HG03097 (cell line): Measurements from ENCODE around the gene NT5M.

Experiments
- ATAC-seq: cut with Tn5 transposase; IDR thresholded peaks from one replicate; pipeline ENCODE4 v1.9.1; 2021; ENCODE audit not compliant: unreplicated experiment, low FRiP score

Gene NT5M

DNA sequence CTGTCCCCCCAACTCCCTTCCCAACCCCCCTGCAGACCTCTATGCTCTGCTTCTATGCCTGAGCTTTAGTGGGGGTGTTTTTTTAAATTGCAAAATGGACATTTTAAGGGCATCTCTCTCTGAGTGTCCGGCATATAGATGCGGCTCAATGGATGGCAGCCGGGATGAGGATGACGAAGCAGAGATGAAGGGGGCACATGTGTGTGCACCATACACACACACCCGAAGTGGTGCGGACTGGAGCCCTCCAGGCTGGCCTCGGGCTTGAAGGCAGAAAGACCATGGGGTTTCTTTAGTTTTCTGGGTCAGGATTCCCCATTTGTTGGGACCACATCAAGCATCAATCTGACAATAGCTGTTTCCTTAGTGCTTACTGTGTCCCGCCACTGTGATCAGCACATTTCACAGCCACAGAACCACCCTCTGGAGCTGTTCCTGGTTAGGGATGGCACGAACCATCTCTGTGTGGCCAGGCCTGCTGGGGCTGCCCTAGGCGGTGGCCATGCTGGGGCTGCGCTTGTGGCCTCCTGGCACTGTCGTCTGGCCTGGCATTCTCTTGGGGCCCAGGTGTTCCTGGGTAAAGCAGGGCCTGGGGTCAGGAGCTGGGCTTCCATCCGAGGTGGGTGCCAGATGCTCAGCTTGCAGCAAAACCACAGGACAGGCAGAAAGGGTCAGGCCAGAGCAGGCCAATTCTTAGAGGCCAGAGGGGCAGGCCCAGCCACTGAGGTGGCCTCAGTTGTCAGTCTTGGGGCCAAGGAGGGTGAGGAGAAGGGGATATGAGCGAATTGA lies 49.9 kb downstream of the NT5M start:
- ATAC-seq, result no peak

DNA sequence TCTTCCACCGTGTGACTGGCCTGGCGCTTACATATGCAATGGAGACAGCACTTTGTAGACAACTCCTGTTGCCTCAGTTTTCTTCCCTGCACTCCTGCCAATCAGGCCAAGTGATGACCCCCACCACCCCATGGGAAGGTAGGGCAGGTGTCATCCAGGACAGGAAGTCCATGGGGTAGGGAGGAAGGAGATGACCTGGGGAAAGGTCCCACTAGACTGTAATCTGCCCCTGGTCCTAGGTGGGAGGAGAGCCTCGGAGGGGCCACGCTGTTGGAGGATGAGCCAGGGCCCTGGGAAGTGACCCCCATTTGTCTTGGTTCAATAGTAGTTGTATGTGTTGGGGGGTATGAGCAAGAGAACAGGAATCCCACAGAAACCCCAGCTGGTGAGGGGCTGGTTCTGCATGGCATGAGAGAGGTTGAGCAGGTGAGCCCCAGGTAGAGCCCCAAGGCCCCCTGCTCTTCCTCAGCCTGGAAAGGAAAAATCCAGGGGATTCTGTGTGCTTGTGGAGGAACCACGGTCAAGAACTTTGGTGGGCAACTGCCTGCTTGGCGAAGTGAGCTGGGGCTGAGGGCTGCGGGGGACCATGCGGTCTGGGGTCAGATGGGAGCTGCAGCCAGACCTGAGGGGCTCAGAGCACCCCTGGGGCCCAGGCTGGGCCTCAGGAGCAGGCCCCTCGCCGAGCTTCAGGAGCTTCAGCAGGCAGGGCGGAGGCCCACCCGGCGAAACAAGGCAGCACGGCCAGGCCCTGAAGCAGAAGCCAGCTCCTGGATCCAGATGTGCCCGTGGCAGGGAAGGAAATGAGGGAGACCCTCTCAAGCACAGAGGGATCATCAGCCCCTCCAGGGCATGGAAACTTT lies 50.7 kb downstream of the NT5M start:
- no peak for ATAC-seq

DNA sequence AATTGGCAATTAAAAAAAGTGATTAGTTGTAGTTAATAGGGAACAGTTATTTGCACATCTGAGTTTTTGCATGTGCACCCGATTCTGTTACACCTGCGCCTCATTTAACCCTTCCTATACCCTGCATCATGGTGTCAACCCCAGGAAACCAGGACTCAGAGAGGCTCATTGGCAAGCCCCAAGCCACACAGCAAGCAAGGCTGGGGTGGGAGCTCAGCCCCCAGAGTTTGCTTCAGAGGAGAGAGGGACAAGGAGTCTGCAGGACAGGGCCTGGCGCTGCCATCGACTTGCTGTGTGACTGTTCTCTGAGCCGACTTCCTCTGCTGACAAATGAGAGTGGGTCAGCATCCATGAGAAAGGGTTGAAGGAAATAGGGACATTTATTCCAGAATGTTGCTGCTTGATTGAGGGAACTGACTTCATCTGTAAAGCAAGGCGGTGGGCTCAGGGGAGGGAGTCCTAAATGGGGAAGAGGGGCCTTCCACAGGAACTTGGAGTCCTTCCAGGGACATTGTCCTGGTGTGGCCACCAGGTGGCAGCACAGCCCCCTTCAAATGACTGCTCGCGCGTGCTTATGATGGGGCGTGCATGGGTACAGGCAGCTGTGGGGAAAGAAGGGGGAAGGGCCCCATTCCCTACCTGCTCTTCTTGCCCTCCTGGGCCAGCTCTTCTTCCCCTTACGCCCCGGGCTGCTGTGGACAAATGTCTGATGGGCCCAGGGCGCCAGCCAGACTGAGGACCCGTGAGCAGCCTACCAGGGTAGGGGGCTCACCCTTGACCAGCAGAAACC lies 51.6 kb downstream of the NT5M start:
- ATAC-seq, result no peak

DNA sequence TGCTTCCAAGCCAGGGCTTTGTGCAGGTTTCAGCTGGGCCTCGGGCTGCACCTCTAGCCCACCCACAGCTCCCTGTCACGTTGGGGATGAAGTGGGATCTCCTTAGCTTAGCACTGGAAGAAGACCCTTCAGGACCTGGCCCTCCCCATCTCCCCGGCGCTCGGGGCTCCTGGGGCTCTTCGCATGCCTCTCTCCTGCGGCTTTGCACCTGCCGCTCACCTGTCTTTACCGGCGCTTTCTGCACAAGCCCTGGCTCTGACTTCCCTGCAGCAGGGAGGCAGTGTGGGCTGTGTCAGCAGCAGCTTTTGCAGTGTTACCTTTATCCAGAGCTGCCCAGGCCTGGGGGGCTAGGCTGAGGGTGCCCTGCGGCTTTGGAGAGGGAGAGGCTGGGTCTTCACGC lies 52.3 kb downstream of the NT5M start:
- no peak for ATAC-seq

DNA sequence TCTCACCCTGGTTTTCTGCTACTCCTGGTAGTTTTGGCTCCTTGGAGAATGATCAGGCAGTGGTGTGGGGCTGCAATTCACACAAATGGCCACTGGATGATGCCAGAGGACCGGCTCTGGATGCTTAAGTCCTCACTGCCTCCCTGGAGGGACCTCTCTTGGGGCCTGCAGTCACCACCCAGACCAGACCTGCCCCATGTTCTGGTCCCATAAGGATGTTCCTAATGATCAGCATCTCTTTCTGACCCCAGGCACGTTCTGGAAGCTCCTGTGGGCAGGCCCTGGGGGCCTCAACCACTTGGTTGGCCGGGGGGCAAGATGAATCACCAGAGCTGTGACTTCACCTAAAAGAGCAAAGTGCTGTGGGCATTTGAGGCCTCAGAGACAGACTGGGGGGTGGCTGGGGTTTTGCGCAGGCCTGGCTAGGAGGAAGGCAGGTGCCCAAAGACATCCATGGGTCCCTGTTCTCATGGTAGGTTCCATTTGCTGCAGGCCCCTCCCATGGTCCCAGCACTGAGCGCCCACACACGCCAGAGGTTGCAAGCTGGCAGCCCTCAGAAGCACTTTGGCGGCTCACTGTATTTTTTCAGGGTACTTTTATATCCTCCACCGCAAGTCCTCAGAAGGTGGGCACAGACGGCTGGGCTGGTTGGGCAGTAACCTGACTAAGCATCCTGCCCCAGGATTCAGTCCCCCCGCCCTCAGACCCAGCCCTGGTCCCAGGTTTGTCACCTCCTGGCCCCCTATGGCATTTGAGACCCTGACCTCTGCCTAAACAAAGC lies 53.2 kb downstream of the NT5M start:
- no peak for ATAC-seq

DNA sequence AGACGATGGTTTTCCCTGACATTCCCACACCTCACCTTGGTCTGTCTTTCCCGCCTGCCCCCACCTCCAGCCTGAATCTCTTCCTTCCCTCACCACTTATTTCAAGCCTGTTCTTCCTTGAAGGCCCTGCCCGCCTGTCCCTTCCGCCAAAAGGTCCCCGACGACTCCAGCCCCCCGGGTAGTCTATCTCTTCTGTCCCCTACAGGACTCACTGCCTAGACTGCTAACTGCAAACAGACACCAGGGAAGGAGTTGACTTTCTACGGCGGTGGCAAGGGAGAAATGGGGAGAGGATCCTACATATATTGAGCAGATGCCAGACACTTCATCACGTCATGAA lies 53.7 kb downstream of the NT5M start:
- no peak for ATAC-seq

- ATAC-seq, result no peak
These were observed 55.0 kb downstream of the NT5M start for GRCh38 chr17:17358060-17358751.

- no peak for ATAC-seq
These were observed 55.7 kb downstream of the NT5M start for GRCh38 chr17:17358866-17359265.

DNA sequence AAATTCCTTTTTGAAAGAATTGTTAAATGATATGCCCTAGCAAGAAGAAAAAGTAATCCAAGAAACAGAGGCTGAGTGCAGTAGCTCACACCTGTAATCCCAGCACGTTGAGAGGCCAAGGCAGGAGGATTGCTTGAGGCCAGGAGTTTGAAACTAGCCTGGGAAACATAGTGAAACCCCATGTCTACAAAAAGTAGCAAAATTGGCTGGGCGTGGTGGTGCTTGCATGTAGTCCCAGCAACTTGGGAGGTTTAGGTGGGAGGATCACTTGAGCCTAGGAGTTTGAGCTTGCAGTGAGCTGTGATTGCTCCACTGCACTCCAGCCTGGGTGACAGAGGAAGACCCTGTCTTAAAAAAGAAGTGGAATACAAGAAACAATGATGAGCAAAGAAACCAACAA lies 56.1 kb downstream of the NT5M start:
- no peak for ATAC-seq

GRCh38 chr17:17360087-17360730 lies 57.0 kb downstream of the NT5M start:
- ATAC-seq, result no peak

DNA sequence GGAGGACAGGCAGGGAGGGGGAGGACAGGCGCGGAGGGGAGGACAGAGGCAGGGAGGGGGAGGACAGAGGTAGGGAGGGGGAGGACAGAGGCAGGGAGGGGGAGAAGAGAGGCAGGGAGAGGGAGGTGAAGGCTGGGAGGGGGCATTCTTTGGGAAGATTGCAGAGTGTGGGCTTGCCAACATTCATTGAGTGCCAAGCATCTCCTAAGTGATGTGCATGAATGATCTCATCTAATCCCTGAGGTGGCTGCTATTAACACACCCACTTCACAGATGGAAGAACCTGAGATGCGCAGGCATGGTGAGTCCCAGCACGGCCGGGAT lies 58.3 kb downstream of the NT5M start:
- ATAC-seq, result no peak

DNA sequence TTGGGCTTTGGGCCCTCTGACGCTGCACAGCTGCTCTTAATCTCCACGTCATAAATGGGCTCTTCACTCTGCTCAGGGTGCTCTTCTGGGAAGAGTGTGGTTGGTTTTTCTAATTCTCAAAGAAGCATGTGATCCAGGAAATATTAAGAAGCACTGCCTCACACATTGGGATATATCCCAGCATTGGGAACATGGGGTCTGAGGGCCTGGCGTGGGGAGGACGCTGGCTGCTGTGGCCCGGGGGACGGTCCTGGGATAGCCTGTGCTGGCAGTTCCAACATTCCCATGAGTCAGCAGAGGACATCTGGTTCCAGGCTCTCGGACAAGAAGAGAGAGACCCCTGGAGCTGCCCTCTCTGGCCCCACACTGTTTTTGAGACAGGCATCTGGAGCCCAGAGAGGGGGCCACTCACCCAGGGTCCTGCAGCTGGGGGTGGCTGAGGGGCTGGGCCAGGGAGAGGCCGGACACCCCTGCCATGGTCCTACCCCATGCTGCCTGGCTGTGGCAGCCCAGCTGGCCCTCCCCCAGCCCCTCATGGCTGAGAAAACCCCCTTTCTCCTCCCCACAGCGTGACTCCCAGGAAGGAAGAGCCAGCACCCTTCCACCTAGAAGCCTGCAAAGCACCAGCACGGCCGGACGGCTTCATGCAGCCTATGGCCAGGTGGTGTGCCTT lies 58.8 kb downstream of the NT5M start:
- ATAC-seq, result no peak

DNA sequence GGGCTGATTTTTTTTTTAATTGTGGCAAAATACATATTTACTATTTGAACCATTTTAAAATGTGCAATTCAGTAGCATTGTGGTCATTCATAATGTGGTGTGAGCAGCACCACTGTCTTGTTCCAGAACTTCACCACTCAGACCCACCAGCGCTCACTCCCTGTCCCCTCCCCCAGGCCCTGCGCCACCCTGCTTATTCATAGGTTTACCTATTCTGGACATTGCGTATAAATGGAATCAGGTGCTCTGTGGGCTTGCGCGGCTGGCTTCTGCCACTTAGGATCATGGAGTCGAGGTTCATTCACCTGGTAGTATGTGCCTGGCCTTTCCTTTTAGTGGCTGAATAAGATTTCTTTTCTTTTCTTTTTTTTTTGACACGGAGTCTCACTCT lies 59.4 kb downstream of the NT5M start:
- ATAC-seq, result no peak

GRCh38 chr17:17363638-17364337 lies 60.6 kb downstream of the NT5M start:
- no peak for ATAC-seq

DNA sequence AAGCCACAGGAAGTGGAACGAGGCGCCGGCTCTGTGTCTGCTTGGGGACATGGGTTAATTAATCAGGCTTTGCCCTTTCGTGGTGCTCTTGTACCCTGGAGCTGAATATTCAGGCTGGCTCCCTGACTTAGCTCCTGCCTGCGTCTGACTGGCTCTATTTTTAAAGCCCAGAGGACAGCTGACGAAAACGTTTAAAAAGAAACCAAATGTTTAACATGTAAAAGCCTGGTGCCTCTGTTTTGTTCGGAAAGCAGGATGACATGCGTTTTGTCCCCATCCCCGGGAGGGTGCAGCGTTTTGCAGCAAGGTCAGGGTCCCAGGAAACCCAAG lies 61.1 kb downstream of the NT5M start:
- ATAC-seq, result no peak

- ATAC-seq, result no peak
These were observed 62.4 kb downstream of the NT5M start for GRCh38 chr17:17365476-17366110.

DNA sequence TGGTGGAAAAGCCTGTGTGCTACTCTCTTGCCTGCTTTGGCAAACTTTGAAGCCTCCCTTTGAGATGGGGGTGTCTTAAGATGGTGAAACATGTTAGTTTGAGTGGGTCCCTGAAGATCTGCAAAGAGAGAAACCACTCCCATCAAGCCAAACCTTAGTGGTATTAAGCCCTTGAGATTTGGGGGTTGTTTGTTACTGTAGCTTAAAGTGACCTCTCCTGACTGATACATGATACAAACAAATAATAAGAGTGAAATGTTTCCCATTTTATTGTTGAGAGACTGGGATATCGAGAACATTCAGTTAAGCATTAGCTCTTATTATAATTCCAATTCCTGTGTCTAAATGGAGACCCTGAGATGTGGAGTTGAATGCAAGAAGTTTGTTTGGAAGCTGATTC lies 63.1 kb downstream of the NT5M start:
- ATAC-seq, result no peak
